HepG2 (cell line): Measurements from ENCODE around the gene HORMAD2. TPM values are rescaled to one million over a fixed set of nuclear protein-coding genes. Genes with fewer than 3 reads are reported as not detected.
A peak's percentile ranks its signal among the peaks of the same experiment; 100 is the strongest.

Source experiments
- ATM ChIP-seq: fragments of 450-650 bp; IDR thresholded peaks from 2 replicates; pipeline ENCODE4 v1.7.1; 2017; ENCODE audit warnings: mild to moderate bottlenecking, borderline replicate concordance
- FOSL1 ChIP-seq: sonication (generic); formaldehyde crosslinking; IDR thresholded peaks from 2 replicates; pipeline ENCODE4 v1.9.0; 2021; ENCODE audit warnings: missing genetic modification reagents, borderline replicate concordance
- FOXP1 ChIP-seq, 2 experiments: fragments of 450-650 bp in 1 of 2; IDR thresholded peaks; 2 replicates each; pipeline ENCODE4 v1.6.1; 2017 to 2018; ENCODE audit warnings: antibody characterized with exemption in 1 of 2
- GATA4 ChIP-seq: sonication (generic); IDR thresholded peaks from 2 replicates; pipeline ENCODE4 v1.6.1; 2016; ENCODE audit warnings: antibody characterized with exemption, low read depth, borderline replicate concordance
- GLI4 ChIP-seq: sonication (generic); formaldehyde crosslinking; IDR thresholded peaks from 2 replicates; pipeline ENCODE4 v1.5.1; 2020; ENCODE audit warnings: missing genetic modification reagents, mild to moderate bottlenecking, moderate library complexity, borderline replicate concordance
- HOXA7 ChIP-seq: sonication (generic); formaldehyde crosslinking; IDR thresholded peaks from 2 replicates; pipeline ENCODE4 v1.8.1; 2022; ENCODE audit warnings: mild to moderate bottlenecking, missing genetic modification reagents, moderate library complexity
- ISL2 ChIP-seq: sonication (generic); formaldehyde crosslinking; IDR thresholded peaks from 2 replicates; pipeline ENCODE4 v1.5.0; 2020; ENCODE audit warnings: missing genetic modification reagents
- MAX ChIP-seq: IDR thresholded peaks from 2 replicates; pipeline ENCODE4 v1.6.1; 2012; ENCODE audit warnings: inconsistent platforms
- NRL ChIP-seq: sonication (generic); formaldehyde crosslinking; IDR thresholded peaks from 2 replicates; pipeline ENCODE4 v1.5.0; 2020; ENCODE audit warnings: missing genetic modification reagents, mild to moderate bottlenecking, moderate library complexity, borderline replicate concordance
- RBFOX2 ChIP-seq: fragments of 200-400 bp; formaldehyde crosslinking; IDR thresholded peaks from 2 replicates; pipeline ENCODE4 v1.6.1; 2017; ENCODE audit warnings: low read depth, mild to moderate bottlenecking, low read length
- REL ChIP-seq: sonication (generic); formaldehyde crosslinking; conservative IDR thresholded peaks from 2 replicates; pipeline ENCODE4 v1.8.0; 2022; ENCODE audit warnings: mild to moderate bottlenecking, missing genetic modification reagents, moderate library complexity
- SATB2 ChIP-seq: sonication (generic); formaldehyde crosslinking; IDR thresholded peaks from 2 replicates; pipeline ENCODE4 v1.5.0; 2020; ENCODE audit warnings: missing genetic modification reagents
- TBX2 ChIP-seq: sonication (generic); formaldehyde crosslinking; IDR thresholded peaks from 2 replicates; pipeline ENCODE4 v1.5.0; 2020; ENCODE audit warnings: missing genetic modification reagents, mild to moderate bottlenecking, borderline replicate concordance
- ZBTB38 ChIP-seq: sonication (generic); formaldehyde crosslinking; IDR thresholded peaks from 2 replicates; pipeline ENCODE4 v1.5.1; 2020; ENCODE audit warnings: mild to moderate bottlenecking, missing genetic modification reagents
- ZBTB40 ChIP-seq, 2 experiments: fragments of 450-650 bp in 1 of 2; sonication (generic) in 1 of 2; formaldehyde crosslinking in 1 of 2; IDR thresholded peaks; 2 replicates each; pipeline versions ENCODE4 v1.6.1 to v1.8.0; 2016 to 2022; ENCODE audit warnings: antibody characterized with exemption in 1 of 2, mild to moderate bottlenecking in 1 of 2, missing genetic modification reagents in 1 of 2
- ZFP36L2 ChIP-seq: sonication (generic); formaldehyde crosslinking; IDR thresholded peaks from 2 replicates; pipeline ENCODE4 v1.4.0; 2020; ENCODE audit warnings: missing genetic modification reagents
- ZNF121 ChIP-seq: sonication (generic); formaldehyde crosslinking; IDR thresholded peaks from 2 replicates; pipeline ENCODE4 v1.5.0; 2020; ENCODE audit warnings: mild to moderate bottlenecking, missing genetic modification reagents
- ZNF282 ChIP-seq: fragments of 450-650 bp; IDR thresholded peaks from 2 replicates; pipeline ENCODE4 v1.6.1; 2018; ENCODE audit not compliant: partially characterized antibody
- ZNF451 ChIP-seq: sonication (generic); formaldehyde crosslinking; IDR thresholded peaks from 2 replicates; pipeline ENCODE4 v1.5.0; 2020; ENCODE audit warnings: mild to moderate bottlenecking, missing genetic modification reagents
- ZNF496 ChIP-seq: sonication (generic); formaldehyde crosslinking; IDR thresholded peaks from 2 replicates; pipeline ENCODE4 v1.8.1; 2023; ENCODE audit warnings: mild to moderate bottlenecking, moderate library complexity, missing genetic modification reagents; ENCODE audit not compliant: insufficient replicate concordance
- ZNF672 ChIP-seq: sonication (generic); formaldehyde crosslinking; IDR thresholded peaks from 2 replicates; pipeline ENCODE4 v1.8.1; 2022; ENCODE audit warnings: missing genetic modification reagents
- polyA plus RNA-seq, 8 experiments: library from polyadenylated mRNA; depleted of rRNA in 3 of 8; stranded (reverse) in 7 of 8; unstranded in 1 of 8; fragments of >200 nt; fragmentation: Illumina TruSeq in 4 of 8; extraction: Trizol in 4 of 8; gene quantifications; 2 replicates each; pipeline versions ENCODE4 v1.2.1 to v1.2.3, GENCODE V29; 2011 to 2016; ENCODE audit warnings: low read depth in 4 of 8, missing spikeins in 1 of 8, mixed read lengths in 1 of 8; ENCODE audit not compliant: insufficient read depth in 1 of 8
- total RNA-seq, 5 experiments: library from RNA; depleted of rRNA; stranded (reverse); fragments of >200 nt; fragmentation: Illumina TruSeq; extraction: Trizol; gene quantifications; 2 replicates each; pipeline ENCODE4 v1.2.3, GENCODE V29; 2016; ENCODE audit warnings: low read depth in 1 of 5

The HORMAD2 gene
- total and polyA plus RNA-seq, 2 of the 13 experiments (the other 11 are each of a cell fraction or from before 2014, with no cell fraction given): not detected

GRCh38 chr22:30054764-30055069 is 25.5 kb upstream of the HORMAD2 start (continued):
- no peak for TF ChIP-seq RBFOX2
- TF ChIP-seq REL (CRISPR knock-in tag): no peak
- peak; percentile 92 for TF ChIP-seq ISL2 (CRISPR knock-in tag)
- TF ChIP-seq FOSL1: no peak
- no peak for TF ChIP-seq ZFP36L2 (CRISPR knock-in tag)
- TF ChIP-seq ATM: no peak
- TF ChIP-seq ZBTB38 (CRISPR knock-in tag): no peak
- no peak for TF ChIP-seq ZNF121 (CRISPR knock-in tag)
- no peak for TF ChIP-seq ZNF496 (CRISPR knock-in tag)
- TF ChIP-seq MAX: 0 out of 2 replicates have a peak, but pooled peaks have one; percentile 18
- TF ChIP-seq ZNF282: no peak
- TF ChIP-seq SATB2 (CRISPR knock-in tag): no peak
- TF ChIP-seq ZBTB40 (IDR thresholded peaks at IDR 0.05): no peak
- no peak for TF ChIP-seq ZBTB40 (CRISPR knock-in tag; IDR thresholded peaks at IDR 0.05)
- no peak for TF ChIP-seq NRL (CRISPR knock-in tag)
- TF ChIP-seq ZNF451 (CRISPR knock-in tag): no peak
- no peak for TF ChIP-seq GLI4 (CRISPR knock-in tag)
- TF ChIP-seq FOXP1 (IDR thresholded peaks at IDR 0.05): no peak
- peak; percentile 60; the same call in 1 of the 2 replicates for TF ChIP-seq FOXP1 (CRISPR knock-in tag; IDR thresholded peaks at IDR 0.05)
- no peak for TF ChIP-seq HOXA7 (CRISPR knock-in tag)
- 0 out of 2 replicates have a peak, but pooled peaks have one; percentile 69 for TF ChIP-seq GATA4
- TF ChIP-seq TBX2 (CRISPR knock-in tag): peak; percentile 88
- TF ChIP-seq ZNF672: no peak
